HUES6 (cell line): ENCODE measurements around the gene NFATC3.
A peak's percentile ranks its signal among the peaks of the same experiment; 100 is the strongest.

Experiments
- H3K27ac ChIP-seq: 2 replicates; pipeline ENCODE4 v1.7.0; 2013; ENCODE audit warnings: low read depth, mild to moderate bottlenecking, low read length, inconsistent platforms
- H3K27me3 ChIP-seq: 2 replicates; pipeline ENCODE4 v1.6.1; 2013; ENCODE audit warnings: low read length; ENCODE audit not compliant: control insufficient read depth, insufficient read depth
- H3K36me3 ChIP-seq: 2 replicates; pipeline ENCODE4 v1.6.1; 2013; ENCODE audit warnings: low read length; ENCODE audit not compliant: control insufficient read depth, insufficient read depth
- H3K4me1 ChIP-seq: 2 replicates; pipeline ENCODE4 v1.6.1; 2013; ENCODE audit warnings: low read length; ENCODE audit not compliant: control insufficient read depth, insufficient read depth
- H3K4me3 ChIP-seq: 2 replicates; pipeline ENCODE4 v1.5.1; 2013; ENCODE audit warnings: low read depth, low read length
- H3K9ac ChIP-seq: one replicate; pipeline ENCODE4 v1.6.1; 2013; ENCODE audit warnings: mild to moderate bottlenecking, low read length
- H3K9me3 ChIP-seq: 2 replicates; pipeline ENCODE4 v1.6.1; 2013; ENCODE audit warnings: low read depth, low read length; ENCODE audit not compliant: control insufficient read depth, insufficient read depth

The NFATC3 gene

DNA sequence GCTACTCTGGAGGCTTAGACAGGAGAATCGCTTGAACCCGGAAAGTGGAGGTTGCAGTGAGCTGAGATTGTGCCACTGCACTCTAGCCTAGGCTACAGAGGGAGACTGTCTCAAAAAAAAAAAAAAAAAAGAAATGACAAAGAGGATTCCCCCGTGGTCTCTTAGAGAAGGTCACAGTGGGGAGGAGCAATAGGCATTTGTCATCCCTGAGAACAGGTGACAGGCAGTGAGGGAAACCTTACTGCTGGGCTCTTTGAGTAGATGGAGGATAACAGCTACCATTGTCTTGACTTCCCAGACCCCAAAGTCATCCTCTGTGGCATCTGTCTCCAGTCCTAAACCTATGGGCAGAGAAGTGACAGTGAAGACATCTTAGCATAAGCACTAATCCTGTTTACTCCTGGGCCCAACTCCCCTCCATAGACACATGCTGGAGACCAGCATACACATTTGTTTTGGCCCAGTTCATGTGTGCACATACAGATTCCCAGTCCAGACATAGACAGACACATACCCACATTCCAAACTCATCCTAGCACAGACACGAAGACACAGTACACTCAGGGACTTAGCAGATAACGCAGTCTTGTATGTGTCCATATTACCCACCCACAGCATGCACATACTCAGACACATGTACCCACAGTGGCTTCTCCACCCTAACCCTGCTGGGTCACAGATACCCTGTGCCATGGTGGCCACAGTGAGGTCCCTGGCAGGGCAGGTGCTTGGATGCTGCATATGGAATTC, 148.1 kb downstream of the NFATC3 start:
- Histone ChIP-seq H3K4me1 (peaks cover 17% of the 10 kb centered on the region), H3K9ac (no peak overlapping the region), H3K36me3 (peaks cover 49% of the 10 kb centered on the region), H3K4me3 (no peak overlapping the region), H3K27me3 (peaks cover 28% of the 10 kb centered on the region; the same call in 1 of the 2 replicates), H3K9me3 (no peaks in the 10 kb centered on the region), H3K27ac (no peak overlapping the region)

DNA sequence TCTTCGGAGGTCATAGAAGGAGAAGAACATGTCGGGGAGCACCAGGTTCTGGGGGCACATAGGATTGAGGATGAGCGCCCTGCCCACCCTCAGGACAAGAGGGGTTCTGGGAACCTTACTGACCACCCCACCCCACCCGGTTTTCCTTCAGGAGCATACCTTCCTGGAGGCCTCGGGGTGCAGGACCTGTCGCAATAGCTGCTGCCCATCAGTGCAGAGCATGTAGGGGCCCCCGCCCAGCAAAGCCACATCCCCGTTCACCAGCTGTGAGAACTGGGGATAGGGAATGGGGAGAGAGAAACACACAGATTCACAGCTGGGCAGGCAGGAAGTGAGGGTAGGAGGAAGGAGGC, 148.6 kb downstream of the NFATC3 start:
- Histone ChIP-seq H3K4me1 (peaks cover 17% of the 10 kb centered on the region), H3K36me3 (peaks cover 44% of the 10 kb centered on the region), H3K4me3 (peak overlapping the region; percentile 62; the same call in 1 of the 2 replicates), H3K27me3 (peaks cover 28% of the 10 kb centered on the region; the same call in 1 of the 2 replicates), H3K9me3 (no peaks in the 10 kb centered on the region), H3K9ac (no peak overlapping the region), H3K27ac (no peak overlapping the region)

DNA sequence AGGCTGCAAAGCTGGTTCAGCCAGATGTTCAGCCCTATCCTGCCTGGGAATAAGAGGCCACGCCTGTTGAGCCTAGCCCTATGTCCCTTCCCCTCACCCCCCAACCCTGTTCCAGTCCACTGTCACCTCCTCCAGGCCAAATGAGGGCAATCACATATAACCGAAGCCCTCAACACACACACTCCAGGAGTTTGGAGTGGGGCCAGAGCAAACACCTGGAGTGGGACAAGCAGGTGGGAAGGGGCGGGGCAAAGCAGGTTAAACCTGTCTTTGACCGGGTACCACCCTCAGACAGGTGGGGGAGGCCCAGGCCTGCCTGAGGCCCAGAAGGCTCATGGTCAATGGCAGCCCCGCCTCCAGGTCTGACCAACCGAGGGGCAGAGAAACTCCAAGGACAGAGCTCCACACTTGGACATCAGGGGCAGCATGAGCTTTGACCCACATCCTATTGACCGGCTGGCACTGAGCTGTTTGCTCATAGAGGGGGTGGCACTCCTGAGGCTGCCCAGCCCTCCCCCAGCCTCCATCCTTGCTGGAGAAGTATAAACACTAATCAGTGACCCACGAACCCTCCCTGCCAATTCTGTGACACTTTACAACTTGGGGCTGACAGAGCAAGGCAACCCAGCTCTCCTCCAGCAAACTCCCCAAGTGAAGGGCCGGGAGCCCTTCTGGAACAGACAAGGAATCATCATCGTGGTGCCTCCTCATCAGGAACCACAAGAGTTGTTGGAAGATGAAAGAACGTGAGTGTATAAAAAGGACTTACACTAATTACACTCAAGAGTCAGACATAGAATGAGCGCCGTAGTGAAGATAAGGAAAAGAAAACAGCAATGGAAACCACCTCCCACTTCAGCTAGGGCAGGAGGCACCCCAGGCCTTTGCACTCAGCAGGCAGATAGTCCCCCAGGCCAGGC, 149.3 kb downstream of the NFATC3 start:
- peak overlapping the region; percentile 74 for H3K9ac ChIP-seq

DNA sequence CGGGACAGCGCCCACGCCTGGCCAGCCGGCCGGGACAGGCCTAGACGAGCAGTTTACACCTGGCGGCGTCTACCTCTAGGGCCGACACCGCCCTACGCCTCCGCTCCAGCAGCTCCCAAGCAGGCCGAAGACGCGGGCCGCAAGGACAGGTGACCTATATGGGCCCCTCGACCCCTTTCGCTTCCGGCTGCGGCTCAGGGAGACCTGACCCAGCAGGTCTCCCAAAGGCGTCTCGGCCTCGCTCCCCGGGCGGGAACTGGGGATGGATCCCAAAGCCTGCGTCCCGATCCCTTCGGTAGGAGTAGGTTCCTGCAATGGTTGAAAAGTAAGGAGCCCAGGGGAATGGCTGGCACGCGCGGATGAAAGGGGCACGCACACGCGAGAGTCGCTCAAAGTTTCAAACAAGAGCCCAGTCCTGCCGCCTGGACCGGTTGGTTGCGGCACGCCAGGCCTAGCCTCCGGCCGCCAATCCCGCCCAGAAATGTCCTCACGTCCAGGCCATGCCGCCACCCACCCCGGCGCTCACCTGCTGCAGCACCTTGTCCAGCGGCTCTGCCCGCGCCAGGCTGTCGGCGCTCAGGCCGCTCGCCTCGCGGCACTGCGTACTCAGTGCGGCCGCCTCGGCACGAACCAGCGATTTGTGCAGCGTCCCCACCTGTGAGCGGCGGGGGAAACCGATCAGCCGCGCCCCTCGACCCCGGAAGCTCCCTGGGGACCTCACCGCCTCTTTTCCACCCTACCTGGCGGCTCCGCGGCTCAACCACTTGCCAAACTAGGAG, 150.1 kb downstream of the NFATC3 start:
- Histone ChIP-seq H3K36me3 (peaks cover 31% of the 10 kb centered on the region), H3K9me3 (no peaks in the 10 kb centered on the region), H3K27me3 (peaks cover 28% of the 10 kb centered on the region; the same call in 1 of the 2 replicates), H3K27ac (peak overlapping the region; percentile 72; the same call in 1 of the 2 replicates), H3K4me1 (peaks cover 17% of the 10 kb centered on the region), H3K9ac (peak overlapping the region; percentile 74), H3K4me3 (peak overlapping the region; percentile 62)

More for the DNA sequence above, 149.3 kb downstream of the NFATC3 start:
- Histone ChIP-seq H3K9me3 (no peaks in the 10 kb centered on the region), H3K27ac (no peak overlapping the region), H3K4me1 (peaks cover 17% of the 10 kb centered on the region), H3K27me3 (peaks cover 28% of the 10 kb centered on the region; the same call in 1 of the 2 replicates), H3K4me3 (peak overlapping the region; percentile 62), H3K36me3 (peaks cover 39% of the 10 kb centered on the region)

DNA sequence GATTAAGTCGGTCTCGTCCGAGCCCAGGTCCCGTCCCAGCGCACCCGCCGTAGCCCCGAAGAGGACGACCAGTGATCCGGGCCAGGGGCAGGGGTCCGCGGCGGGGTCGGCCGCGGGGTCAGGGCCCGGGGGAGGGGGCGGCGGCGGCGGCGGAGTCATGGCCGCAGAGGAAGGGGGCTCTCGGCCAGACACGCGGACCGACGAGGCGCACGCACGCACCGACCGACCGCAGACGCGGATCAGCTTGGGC, 150.6 kb downstream of the NFATC3 start, which contains the start of gene ESRP2:
Gene ESRP2, minus strand, starts transcription at position 241 of the 250 bp plus-strand sequence. Its CDS starts 82 bp downstream, at position 159.
- Histone ChIP-seq H3K36me3 (peaks cover 26% of the 10 kb centered on the region), H3K4me1 (peaks cover 17% of the 10 kb centered on the region), H3K27me3 (peaks cover 28% of the 10 kb centered on the region; the same call in 1 of the 2 replicates), H3K9ac (peak within 1 kb of the TSS; percentile 74), H3K4me3 (peak within 1 kb of the TSS; percentile 62), H3K27ac (peak within 1 kb of the TSS; percentile 72), H3K9me3 (no peaks in the 10 kb centered on the region)

DNA sequence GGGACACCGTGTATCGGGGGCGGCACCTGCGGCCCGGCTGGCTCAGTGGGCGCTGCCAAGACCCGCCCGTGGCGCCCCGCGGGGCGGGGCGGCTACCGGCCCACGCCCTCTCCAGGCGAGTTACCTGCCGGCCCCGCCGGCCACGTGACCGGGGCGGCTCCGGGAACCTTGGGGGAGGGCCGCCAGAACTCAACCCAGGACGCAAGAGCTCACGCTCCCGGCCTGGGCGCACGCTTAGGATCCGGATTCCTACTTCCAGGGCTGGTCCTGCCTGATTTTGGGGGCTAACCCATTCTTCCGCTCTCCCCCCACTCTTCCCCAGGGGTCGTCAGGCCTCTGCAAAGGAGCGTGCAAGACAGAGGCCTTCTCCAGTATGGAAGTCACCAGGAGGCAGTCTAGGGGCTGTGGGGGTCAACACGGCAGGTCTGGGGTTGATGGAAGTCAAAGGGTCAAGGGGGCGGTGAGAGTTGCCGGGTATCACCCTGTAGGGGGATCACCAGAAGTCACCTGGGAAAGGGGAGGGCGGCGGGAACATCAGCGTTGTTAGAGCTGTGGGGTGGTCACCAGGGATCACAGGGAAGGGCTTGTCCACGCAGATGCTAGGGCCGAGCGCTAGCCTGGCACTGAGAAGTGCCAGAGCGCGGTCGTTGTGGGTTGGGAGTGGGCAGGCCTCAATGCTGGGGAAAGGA, 151.1 kb downstream of the NFATC3 start:
- peaks cover 17% of the 10 kb centered on the region for H3K4me1 ChIP-seq

DNA sequence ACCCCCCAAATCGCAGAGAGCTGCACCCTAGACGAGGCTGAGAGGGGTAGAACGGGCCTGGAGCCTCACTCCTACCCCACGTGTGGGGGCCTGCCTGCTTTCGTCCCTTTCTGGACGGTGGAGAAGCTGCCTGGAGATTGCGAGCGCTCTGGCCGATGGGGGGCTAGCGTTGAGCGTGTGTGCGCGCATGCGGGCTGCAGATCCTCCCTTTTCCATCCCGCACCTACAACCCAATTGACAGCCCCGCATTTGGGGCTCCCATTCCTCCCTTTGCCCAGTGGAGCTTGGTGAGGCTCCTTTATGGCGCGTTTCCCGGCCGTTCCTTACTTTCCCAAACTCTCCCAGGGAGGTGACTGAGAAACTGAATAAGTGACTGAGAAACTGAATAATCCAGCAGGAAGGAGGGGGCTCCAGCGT, 151.7 kb downstream of the NFATC3 start:
- Histone ChIP-seq H3K27ac (peak overlapping the region; percentile 72), H3K9ac (peak overlapping the region; percentile 74), H3K9me3 (no peaks in the 10 kb centered on the region), H3K4me1 (peaks cover 17% of the 10 kb centered on the region), H3K4me3 (peak overlapping the region; percentile 62), H3K36me3 (peaks cover 15% of the 10 kb centered on the region), H3K27me3 (peaks cover 28% of the 10 kb centered on the region; the same call in 1 of the 2 replicates)

More for the DNA sequence above, 151.1 kb downstream of the NFATC3 start:
- Histone ChIP-seq H3K36me3 (peaks cover 21% of the 10 kb centered on the region), H3K27ac (peak overlapping the region; percentile 72), H3K4me3 (peak overlapping the region; percentile 62), H3K9ac (peak overlapping the region; percentile 74), H3K9me3 (no peaks in the 10 kb centered on the region), H3K27me3 (peaks cover 28% of the 10 kb centered on the region; the same call in 1 of the 2 replicates)

DNA sequence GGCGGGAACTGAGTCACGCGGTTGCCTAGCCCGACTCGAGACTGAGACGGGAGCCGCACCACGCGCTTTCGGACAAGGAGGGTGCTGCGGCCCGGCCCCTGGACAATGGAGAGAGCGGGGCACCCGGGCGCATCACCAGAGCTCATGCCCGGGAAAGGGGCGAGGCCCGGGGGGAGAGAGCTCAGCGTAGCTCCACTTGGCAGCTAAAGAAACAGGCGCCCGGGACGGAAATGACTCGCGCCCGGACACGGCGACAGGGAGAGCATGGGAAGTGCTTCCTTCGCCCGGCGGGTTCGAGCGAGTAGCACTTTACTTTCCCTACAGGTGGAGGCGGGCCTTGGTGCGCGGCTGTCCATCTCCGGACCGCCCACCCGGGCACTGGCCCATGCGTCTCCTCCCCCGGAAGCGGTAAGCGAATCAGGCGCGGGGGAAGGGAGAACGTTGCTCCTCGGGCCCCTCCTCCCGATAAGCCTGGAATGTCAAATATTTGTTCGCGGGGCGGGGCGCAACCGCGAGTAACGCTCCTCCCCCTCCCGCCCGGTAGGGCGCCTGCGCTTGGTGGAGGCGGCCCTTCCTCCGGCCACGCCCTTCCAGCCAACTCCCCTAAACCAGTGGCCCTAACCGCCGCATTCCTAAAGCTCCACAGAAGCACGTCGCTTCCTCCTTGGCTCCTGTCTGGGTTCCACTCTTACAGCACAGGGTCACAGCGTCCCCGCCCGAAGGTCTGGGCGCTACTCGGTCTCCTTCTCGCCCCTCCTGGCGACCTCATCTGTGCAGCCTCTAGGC, 152.3 kb downstream of the NFATC3 start:
- Histone ChIP-seq H3K9me3 (no peaks in the 10 kb centered on the region), H3K27ac (peak overlapping the region; percentile 72; the same call in 1 of the 2 replicates), H3K4me1 (peaks cover 17% of the 10 kb centered on the region), H3K4me3 (peak overlapping the region; percentile 62), H3K36me3 (peaks cover 9% of the 10 kb centered on the region), H3K9ac (peak overlapping the region; percentile 74), H3K27me3 (peaks cover 28% of the 10 kb centered on the region; the same call in 1 of the 2 replicates)

DNA sequence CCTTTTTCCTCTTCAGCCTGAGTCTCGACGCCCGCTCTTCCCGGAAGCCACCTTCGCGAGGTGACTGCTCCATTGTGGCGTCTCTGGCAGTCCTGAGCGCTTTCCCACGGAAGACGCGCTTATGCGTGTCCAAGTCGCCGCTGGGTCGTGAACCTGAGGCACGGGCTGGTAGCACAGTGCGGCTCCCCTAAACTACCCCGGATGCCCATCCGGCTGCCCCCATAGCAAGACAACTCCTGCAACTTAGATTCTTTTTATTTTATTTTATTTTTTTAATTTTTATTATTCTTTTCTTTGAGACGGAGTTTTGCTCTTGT, 152.8 kb downstream of the NFATC3 start:
- peak overlapping the region; percentile 56 for H3K4me3 ChIP-seq
- H3K27ac ChIP-seq, result peak overlapping the region; percentile 52; the same call in 1 of the 2 replicates
- H3K9ac ChIP-seq, result peak overlapping the region; percentile 65
- H3K9me3 ChIP-seq, result no peaks in the 10 kb centered on the region
- H3K36me3 ChIP-seq, result peaks cover 7% of the 10 kb centered on the region
- peaks cover 28% of the 10 kb centered on the region; the same call in 1 of the 2 replicates for H3K27me3 ChIP-seq
- peaks cover 17% of the 10 kb centered on the region for H3K4me1 ChIP-seq
